K562 (cell line): Measurements from ENCODE around the gene SORCS1. TPM values are rescaled to one million over a fixed set of nuclear protein-coding genes. Genes with fewer than 3 reads are reported as not detected.

Source experiments
- ATAC-seq: fragments of 200-7000 bp; cut with Tn5 transposase; 3 replicates; pipeline ENCODE4 v1.9.1; 2020; ENCODE audit warnings: moderate library complexity
- BruUV-seq: library from RNA; stranded (reverse); fragments of 400-500 nt; replicated peaks from 2 replicates; lab custom pipeline; 2021; lab: Mats Ljungman, UMichigan
- CTCF ChIA-PET: fragments of 300-600 bp; formaldehyde crosslinking; extraction: SDS; loops from one replicate; lab custom pipeline; 2021; ENCODE audit warnings: low intra/inter-chr PET ratio; lab: Yijun Ruan, JAX
- POLR2A ChIA-PET: fragments of 300-600, 350-650 bp; sonication (Branson Sonifier 250); formaldehyde crosslinking; extraction: SDS; loops from one replicate; lab custom pipeline; 2021; ENCODE audit warnings: antibody characterized with exemption, inconsistent platforms; lab: Yijun Ruan, JAX
- DNase-seq, 4 experiments: peaks; one replicate each; pipeline versions ENCODE4 v3.0.0 to v3.0.0-alpha.2; 2011 to 2018; ENCODE audit warnings: low spot score in 3 of 4, mixed read lengths in 3 of 4; ENCODE audit errors: extremely low read depth in 1 of 4
- FAIRE-seq: peaks from 2 replicates; lab custom pipeline; 2011; peaks lifted over from hg19 to GRCh38; lab: Jason Lieb, UNC
- H2AFZ ChIP-seq: 2 replicates; pipeline ENCODE4 v1.6.0; 2011; ENCODE audit warnings: low read depth, low read length, control low read depth, inconsistent platforms
- H3K27ac ChIP-seq: fragments of 200-600 bp; 3 replicates; pipeline ENCODE4 v1.8.0; 2011; ENCODE audit warnings: low read depth, mild to moderate bottlenecking, control low read depth, inconsistent platforms, low read length, moderate library complexity, mixed read lengths; ENCODE audit errors: extremely low read depth
- H3K27me3 ChIP-seq, 2 experiments: fragments of 300-600 bp in 1 of 2; 2 replicates in 1 of 2; 3 replicates in 1 of 2; pipeline versions ENCODE4 v1.6.0 to v1.8.0; 2011; ENCODE audit warnings: inconsistent platforms in 2 of 2, low read length in 2 of 2, mild to moderate bottlenecking in 1 of 2, mixed read lengths in 1 of 2, moderate library complexity in 1 of 2; ENCODE audit not compliant: control insufficient read depth in 2 of 2, insufficient read depth in 2 of 2
- H3K36me3 ChIP-seq: fragments of 300-600 bp; 3 replicates; pipeline ENCODE4 v1.8.0; 2011; ENCODE audit warnings: mild to moderate bottlenecking, low read length, inconsistent platforms; ENCODE audit not compliant: control insufficient read depth, insufficient read depth
- H3K4me1 ChIP-seq, 2 experiments: fragments of 200-600 bp in 1 of 2; replicated peaks in 1 of 2; 2 replicates in 1 of 2; 3 replicates in 1 of 2; pipeline versions ENCODE4 v1.5.1 to v1.8.0; 2011; ENCODE audit warnings: inconsistent platforms in 2 of 2, low read length in 2 of 2, mild to moderate bottlenecking in 1 of 2, mixed read lengths in 1 of 2, moderate library complexity in 1 of 2; ENCODE audit not compliant: control insufficient read depth in 2 of 2, insufficient read depth in 2 of 2
- H3K4me2 ChIP-seq: 2 replicates; pipeline ENCODE4 v1.6.1; 2011; ENCODE audit warnings: low read length, control low read depth, inconsistent platforms, mixed read lengths; ENCODE audit not compliant: insufficient read depth
- H3K4me3 ChIP-seq: fragments of 200-600 bp; sonication (generic), shearing (Covaris generic); 2 replicates; pipeline ENCODE4 v1.5.1; 2016; ENCODE audit warnings: control low read depth, inconsistent platforms
- H3K79me2 ChIP-seq: fragments of 200-600 bp; 3 replicates; pipeline ENCODE4 v1.8.0; 2011; ENCODE audit warnings: low read length, inconsistent platforms; ENCODE audit not compliant: control insufficient read depth, insufficient read depth
- H3K9ac ChIP-seq, 2 experiments: 2 replicates each; pipeline versions ENCODE4 v1.6.0 to v1.6.1; 2011; ENCODE audit warnings: low read depth in 2 of 2, low read length in 2 of 2, control low read depth in 1 of 2, inconsistent platforms in 1 of 2, mild to moderate bottlenecking in 1 of 2, mixed read lengths in 1 of 2; ENCODE audit not compliant: insufficient read depth in 1 of 2
- H3K9me1 ChIP-seq: one replicate; pipeline ENCODE4 v1.6.0; 2011; ENCODE audit warnings: inconsistent platforms, mild to moderate bottlenecking, low read length, moderate library complexity; ENCODE audit not compliant: control insufficient read depth, insufficient read depth
- H3K9me3 ChIP-seq: replicated peaks from 2 replicates; pipeline ENCODE4 v1.5.1; 2011; ENCODE audit warnings: low read depth, low read length, inconsistent platforms; ENCODE audit not compliant: control insufficient read depth, insufficient read depth
- H4K20me1 ChIP-seq: replicated peaks from 2 replicates; pipeline ENCODE4 v1.6.1; 2011; ENCODE audit warnings: low read length, inconsistent platforms, mixed read lengths; ENCODE audit not compliant: control insufficient read depth, insufficient read depth
- ARNT ChIP-seq, 2 experiments: fragments of 450-650 bp; IDR thresholded peaks; 2 replicates each; pipeline ENCODE4 v1.6.1; 2016; ENCODE audit warnings: mild to moderate bottlenecking in 1 of 2
- GABPA ChIP-seq: fragments of 200-800 bp; sonication (Bioruptor generic); conservative IDR thresholded peaks from 2 replicates; pipeline ENCODE4 v1.6.1; 2016; ENCODE audit warnings: low read depth, missing genetic modification characterization, missing compliant biosample characterization
- GTF2E2 ChIP-seq: fragments of 200-800 bp; sonication (Bioruptor generic); IDR thresholded peaks from 2 replicates; pipeline ENCODE4 v1.6.1; 2016; ENCODE audit warnings: missing genetic modification characterization, missing compliant biosample characterization
- HCFC1 ChIP-seq: IDR thresholded peaks from 2 replicates; pipeline ENCODE4 v1.6.1; 2012; ENCODE audit warnings: low read depth, low read length, improper control_type of control experiment
- HDAC6 ChIP-seq: IDR thresholded peaks from 2 replicates; pipeline ENCODE4 v1.6.1; 2012; ENCODE audit warnings: low read depth, mild to moderate bottlenecking, control low read depth, inconsistent platforms, low read length, moderate library complexity
- HDAC8 ChIP-seq: fragments of 450-650 bp; IDR thresholded peaks from 2 replicates; pipeline ENCODE4 v1.6.1; 2016; ENCODE audit warnings: mild to moderate bottlenecking, missing genetic modification characterization, moderate library complexity, missing compliant biosample characterization
- KLF1 ChIP-seq: fragments of 450-650 bp; IDR thresholded peaks from 2 replicates; pipeline ENCODE4 v1.6.1; 2016; ENCODE audit warnings: missing genetic modification characterization, missing compliant biosample characterization
- ZFP1 ChIP-seq: fragments of 450-650 bp; formaldehyde crosslinking; IDR thresholded peaks from 2 replicates; pipeline ENCODE4 v1.4.0; 2020; ENCODE audit warnings: mild to moderate bottlenecking, mixed read lengths
- ZNF23 ChIP-seq: fragments of 250-450 bp; sonication (Bioruptor Pico); IDR thresholded peaks from 2 replicates; pipeline ENCODE4 v1.4.0; 2020; ENCODE audit warnings: mild to moderate bottlenecking
- ZNF699 ChIP-seq: fragments of 250-450 bp; sonication (Bioruptor Pico); IDR thresholded peaks from 2 replicates; pipeline ENCODE4 v1.8.0; 2021; ENCODE audit warnings: mild to moderate bottlenecking, moderate library complexity; ENCODE audit not compliant: insufficient replicate concordance
- ZNF780A ChIP-seq: fragments of 250-450 bp; sonication (Bioruptor Pico); IDR thresholded peaks from 2 replicates; pipeline ENCODE4 v1.5.0; 2021; ENCODE audit warnings: mild to moderate bottlenecking
- ZNF830 ChIP-seq: fragments of 250-450 bp; sonication (Bioruptor Pico); IDR thresholded peaks from 2 replicates; pipeline ENCODE4 v1.5.0; 2021; ENCODE audit warnings: mild to moderate bottlenecking
- WGBS: fragments of 100-300 bp; shearing (Covaris generic); methylation state at CpG from one replicate; pipeline ENCODE4 v1.1.6; 2016; ENCODE audit warnings: low coverage, mixed read lengths; ENCODE audit not compliant: insufficient coverage; ENCODE audit errors: missing lambda C conversion rate; 5-methylcytosine and 5-hydroxymethylcytosine counted together
- in situ Hi-C: fragments of 300-500 bp; cut with MboI; formaldehyde crosslinking; loops from 4 replicates; pipeline ENCODE4 v1.15.0; 2018; ENCODE audit warnings: inconsistent platforms, mixed read lengths
- intact Hi-C: fragments of 100-400 bp; cut with micrococcal nuclease; formaldehyde crosslinking; loops from 2 replicates; pipeline ENCODE4 v1.14.2; 2022
- polyA plus RNA-seq, 8 experiments: library from polyadenylated mRNA; depleted of rRNA in 4 of 8; stranded (reverse) in 5 of 8; unstranded in 3 of 8; fragments of >200 nt; fragmentation: Nextera tagmentation in 2 of 8; fragmentation: Illumina TruSeq in 1 of 8; extraction: Ambion mirVana in 2 of 8; extraction: Trizol in 1 of 8; gene quantifications; 2 replicates each; pipeline versions ENCODE4 v1.2.1 to v1.2.3, GENCODE V29; 2011 to 2014; ENCODE audit warnings: inconsistent platforms in 1 of 8, missing spikeins in 1 of 8
- total RNA-seq, 7 experiments: library from RNA; depleted of rRNA in 6 of 7; stranded (reverse); fragments of >200 nt in 6 of 7; fragmentation: Illumina TruSeq in 2 of 7; extraction: Trizol in 2 of 7; gene quantifications; 2 replicates each; pipeline versions ENCODE4 v1.2.1 to v1.2.3, GENCODE V29; 2011 to 2021; ENCODE audit warnings: low replicate concordance in 1 of 7
- TF ChIP-seq, protein P1 (sequence below): fragments of 450-650 bp; IDR thresholded peaks from 2 replicates; pipeline ENCODE4 v1.6.1; 2016; ENCODE audit warnings: mild to moderate bottlenecking
- TF ChIP-seq, protein P2 (sequence below): fragments of 150-350 bp; conservative IDR thresholded peaks from 2 replicates; pipeline ENCODE4 v1.6.1; 2014; ENCODE audit warnings: low read length
- TF ChIP-seq, protein P3 (sequence below): sonication (generic); formaldehyde crosslinking; IDR thresholded peaks from 2 replicates; pipeline ENCODE4 v1.8.0; 2022; ENCODE audit warnings: mild to moderate bottlenecking, missing genetic modification reagents, borderline replicate concordance
- TF ChIP-seq, protein P4 (sequence below): sonication (generic); formaldehyde crosslinking; IDR thresholded peaks from 2 replicates; pipeline ENCODE4 v1.8.0; 2022; ENCODE audit warnings: missing genetic modification reagents, mild to moderate bottlenecking, borderline replicate concordance

The SORCS1 gene
- total and polyA plus RNA-seq, 9 of the 15 experiments (the other 6 are each of a cell fraction or from before 2014, with no cell fraction given) = 1.5 to 3.9 (median 2.7) TPM

GRCh38 chr10:106973716-106974115 lies 190.8 kb downstream of the SORCS1 start:
- in situ Hi-C loops (no loop called here), intact Hi-C loops (no loop called here)
- no peak overlapping the region for H3K4me3 ChIP-seq
- 13% methylated on average over 1 of the region's 1 CpG for WGBS
- ChIA-PET CTCF (no interaction called here), POLR2A (no interaction called here)
- no peaks in the 10 kb centered on the region for H3K27me3 ChIP-seq
- no peak overlapping the region for H3K27ac ChIP-seq
- no peaks in the 10 kb centered on the region for H3K9me1 ChIP-seq
- H3K79me2 ChIP-seq = no peaks in the 10 kb centered on the region
- no peak overlapping the region for H3K9ac ChIP-seq
- no peaks in the 10 kb centered on the region for H3K9me3 ChIP-seq
- H4K20me1 ChIP-seq = no peaks in the 10 kb centered on the region
- no peaks in the 10 kb centered on the region for H3K4me1 ChIP-seq
- H2AFZ ChIP-seq = no peak overlapping the region
- no peak overlapping the region for H3K4me2 ChIP-seq
- H3K36me3 ChIP-seq = no peaks in the 10 kb centered on the region
- ATAC-seq (no peak), DNase-seq (no peak), FAIRE-seq (no peak)
- no TSS peak for BruUV-seq
- TF ChIP-seq, protein P1, sequence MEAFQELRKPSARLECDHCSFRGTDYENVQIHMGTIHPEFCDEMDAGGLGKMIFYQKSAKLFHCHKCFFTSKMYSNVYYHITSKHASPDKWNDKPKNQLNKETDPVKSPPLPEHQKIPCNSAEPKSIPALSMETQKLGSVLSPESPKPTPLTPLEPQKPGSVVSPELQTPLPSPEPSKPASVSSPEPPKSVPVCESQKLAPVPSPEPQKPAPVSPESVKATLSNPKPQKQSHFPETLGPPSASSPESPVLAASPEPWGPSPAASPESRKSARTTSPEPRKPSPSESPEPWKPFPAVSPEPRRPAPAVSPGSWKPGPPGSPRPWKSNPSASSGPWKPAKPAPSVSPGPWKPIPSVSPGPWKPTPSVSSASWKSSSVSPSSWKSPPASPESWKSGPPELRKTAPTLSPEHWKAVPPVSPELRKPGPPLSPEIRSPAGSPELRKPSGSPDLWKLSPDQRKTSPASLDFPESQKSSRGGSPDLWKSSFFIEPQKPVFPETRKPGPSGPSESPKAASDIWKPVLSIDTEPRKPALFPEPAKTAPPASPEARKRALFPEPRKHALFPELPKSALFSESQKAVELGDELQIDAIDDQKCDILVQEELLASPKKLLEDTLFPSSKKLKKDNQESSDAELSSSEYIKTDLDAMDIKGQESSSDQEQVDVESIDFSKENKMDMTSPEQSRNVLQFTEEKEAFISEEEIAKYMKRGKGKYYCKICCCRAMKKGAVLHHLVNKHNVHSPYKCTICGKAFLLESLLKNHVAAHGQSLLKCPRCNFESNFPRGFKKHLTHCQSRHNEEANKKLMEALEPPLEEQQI = no peak
- TF ChIP-seq, protein P2, sequence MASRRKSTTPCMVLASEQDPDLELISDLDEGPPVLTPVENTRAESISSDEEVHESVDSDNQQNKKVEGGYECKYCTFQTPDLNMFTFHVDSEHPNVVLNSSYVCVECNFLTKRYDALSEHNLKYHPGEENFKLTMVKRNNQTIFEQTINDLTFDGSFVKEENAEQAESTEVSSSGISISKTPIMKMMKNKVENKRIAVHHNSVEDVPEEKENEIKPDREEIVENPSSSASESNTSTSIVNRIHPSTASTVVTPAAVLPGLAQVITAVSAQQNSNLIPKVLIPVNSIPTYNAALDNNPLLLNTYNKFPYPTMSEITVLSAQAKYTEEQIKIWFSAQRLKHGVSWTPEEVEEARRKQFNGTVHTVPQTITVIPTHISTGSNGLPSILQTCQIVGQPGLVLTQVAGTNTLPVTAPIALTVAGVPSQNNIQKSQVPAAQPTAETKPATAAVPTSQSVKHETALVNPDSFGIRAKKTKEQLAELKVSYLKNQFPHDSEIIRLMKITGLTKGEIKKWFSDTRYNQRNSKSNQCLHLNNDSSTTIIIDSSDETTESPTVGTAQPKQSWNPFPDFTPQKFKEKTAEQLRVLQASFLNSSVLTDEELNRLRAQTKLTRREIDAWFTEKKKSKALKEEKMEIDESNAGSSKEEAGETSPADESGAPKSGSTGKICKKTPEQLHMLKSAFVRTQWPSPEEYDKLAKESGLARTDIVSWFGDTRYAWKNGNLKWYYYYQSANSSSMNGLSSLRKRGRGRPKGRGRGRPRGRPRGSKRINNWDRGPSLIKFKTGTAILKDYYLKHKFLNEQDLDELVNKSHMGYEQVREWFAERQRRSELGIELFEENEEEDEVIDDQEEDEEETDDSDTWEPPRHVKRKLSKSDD = no peak
- TF ChIP-seq KLF1 (tag) (no peak), ZNF23 (CRISPR knock-in tag) (no peak), GABPA (tag) (no peak), HCFC1 (no peak), ZNF699 (no peak), ARNT (IDR thresholded peaks at IDR 0.05) (no peak), GTF2E2 (tag) (no peak), ZNF830 (CRISPR knock-in tag) (no peak), ZNF780A (CRISPR knock-in tag) (no peak), HDAC6 (no peak), HDAC8 (tag) (no peak), ZFP1 (CRISPR knock-in tag) (no peak)
- TF ChIP-seq, protein P3, sequence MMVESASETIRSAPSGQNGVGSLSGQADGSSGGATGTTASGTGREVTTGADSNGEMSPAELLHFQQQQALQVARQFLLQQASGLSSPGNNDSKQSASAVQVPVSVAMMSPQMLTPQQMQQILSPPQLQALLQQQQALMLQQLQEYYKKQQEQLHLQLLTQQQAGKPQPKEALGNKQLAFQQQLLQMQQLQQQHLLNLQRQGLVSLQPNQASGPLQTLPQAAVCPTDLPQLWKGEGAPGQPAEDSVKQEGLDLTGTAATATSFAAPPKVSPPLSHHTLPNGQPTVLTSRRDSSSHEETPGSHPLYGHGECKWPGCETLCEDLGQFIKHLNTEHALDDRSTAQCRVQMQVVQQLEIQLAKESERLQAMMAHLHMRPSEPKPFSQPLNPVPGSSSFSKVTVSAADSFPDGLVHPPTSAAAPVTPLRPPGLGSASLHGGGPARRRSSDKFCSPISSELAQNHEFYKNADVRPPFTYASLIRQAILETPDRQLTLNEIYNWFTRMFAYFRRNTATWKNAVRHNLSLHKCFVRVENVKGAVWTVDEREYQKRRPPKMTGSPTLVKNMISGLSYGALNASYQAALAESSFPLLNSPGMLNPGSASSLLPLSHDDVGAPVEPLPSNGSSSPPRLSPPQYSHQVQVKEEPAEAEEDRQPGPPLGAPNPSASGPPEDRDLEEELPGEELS (CRISPR knock-in tag) = no peak
- TF ChIP-seq, protein P4, sequence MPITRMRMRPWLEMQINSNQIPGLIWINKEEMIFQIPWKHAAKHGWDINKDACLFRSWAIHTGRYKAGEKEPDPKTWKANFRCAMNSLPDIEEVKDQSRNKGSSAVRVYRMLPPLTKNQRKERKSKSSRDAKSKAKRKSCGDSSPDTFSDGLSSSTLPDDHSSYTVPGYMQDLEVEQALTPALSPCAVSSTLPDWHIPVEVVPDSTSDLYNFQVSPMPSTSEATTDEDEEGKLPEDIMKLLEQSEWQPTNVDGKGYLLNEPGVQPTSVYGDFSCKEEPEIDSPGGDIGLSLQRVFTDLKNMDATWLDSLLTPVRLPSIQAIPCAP (CRISPR knock-in tag) = no peak
